ENCODE measurements around the gene CIZ1. TPM values are rescaled to one million over a fixed set of nuclear protein-coding genes. Genes with fewer than 3 reads are reported as not detected.

The CIZ1 gene
- total RNA-seq, 1 donor from 2014 or later: 101 TPM

GRCh38 chr9:128121924-128122808 lies 69.2 kb downstream of the CIZ1 start:
- no peak for DNase-seq (ENCODE audit: extremely low spot score in 2 of 2)
- Histone ChIP-seq H3K4me3 (no peak overlapping the region), H3K4me1 (peaks cover 30% of the 10 kb centered on the region), H3K36me3 (peaks cover 0 to 33% of the 10 kb centered on the region in 2 donors), H3K27ac (no peak overlapping the region), H3K9me3 (no peaks in the 10 kb centered on the region), H3K27me3 (no peaks in the 10 kb centered on the region)
- TF ChIP-seq POLR2AphosphoS5 (IDR thresholded peaks at IDR 0.05; ENCODE audit: insufficient read depth in 1 of 2, low read depth in 1 of 2): no peak
- no peak for TF ChIP-seq CTCF (IDR thresholded peaks at IDR 0.05)
- TF ChIP-seq POLR2A (IDR thresholded peaks at IDR 0.05): no peak
- intact Hi-C loops (cut with DNase I): no loop called here

DNA sequence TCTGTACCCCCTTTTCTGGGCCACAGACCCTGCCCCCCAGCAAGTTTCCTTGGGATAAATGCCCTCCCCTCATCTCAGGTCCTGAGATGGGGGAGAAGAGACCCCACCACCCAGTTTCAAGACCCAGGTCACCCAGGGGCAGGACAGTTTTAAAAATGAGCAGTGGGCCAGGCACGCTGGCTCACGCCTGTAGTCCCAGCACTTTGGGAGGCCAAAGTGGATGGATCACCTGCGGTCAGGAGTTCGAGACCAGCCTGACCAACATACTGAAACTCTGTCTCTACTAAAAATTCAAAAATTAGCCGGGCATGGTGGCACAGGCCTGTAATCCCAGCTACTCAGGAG lies 69.9 kb downstream of the CIZ1 start:
- Histone ChIP-seq H3K36me3 (peaks cover 0 to 33% of the 10 kb centered on the region in 2 donors), H3K27ac (no peak overlapping the region), H3K4me1 (peaks cover 24% of the 10 kb centered on the region), H3K9me3 (no peaks in the 10 kb centered on the region), H3K4me3 (no peak overlapping the region), H3K27me3 (no peaks in the 10 kb centered on the region)
- TF ChIP-seq CTCF (IDR thresholded peaks at IDR 0.05) (no peak), POLR2A (IDR thresholded peaks at IDR 0.05) (no peak), POLR2AphosphoS5 (IDR thresholded peaks at IDR 0.05; ENCODE audit: insufficient read depth in 1 of 2, low read depth in 1 of 2) (no peak)
- intact Hi-C loops (cut with DNase I): no loop called here
- DNase-seq (ENCODE audit: extremely low spot score in 2 of 2): no peak

- H3K4me1 ChIP-seq: peaks cover 19% of the 10 kb centered on the region
- H3K4me3 ChIP-seq: no peak overlapping the region
- no peak for DNase-seq (ENCODE audit: extremely low spot score in 2 of 2)
- H3K9me3 ChIP-seq: no peaks in the 10 kb centered on the region
- H3K27me3 ChIP-seq: no peaks in the 10 kb centered on the region
- peaks cover 0 to 33% of the 10 kb centered on the region in 2 donors for H3K36me3 ChIP-seq
- intact Hi-C loops (cut with DNase I): no loop called here
- H3K27ac ChIP-seq: no peak overlapping the region
- TF ChIP-seq CTCF (IDR thresholded peaks at IDR 0.05): no peak
- no peak for TF ChIP-seq POLR2AphosphoS5 (IDR thresholded peaks at IDR 0.05; ENCODE audit: insufficient read depth in 1 of 2, low read depth in 1 of 2)
Observed at GRCh38 chr9:128120741-128121465, 70.5 kb downstream of the CIZ1 start.

- no peak overlapping the region for H3K27ac ChIP-seq
- no peaks in the 10 kb centered on the region for H3K27me3 ChIP-seq
- H3K4me3 ChIP-seq: no peak overlapping the region
- intact Hi-C loops (cut with DNase I): no loop called here
- H3K9me3 ChIP-seq: no peaks in the 10 kb centered on the region
- H3K36me3 ChIP-seq: peaks cover 0 to 33% of the 10 kb centered on the region in 2 donors
- peaks cover 12% of the 10 kb centered on the region for H3K4me1 ChIP-seq
- TF ChIP-seq POLR2A (IDR thresholded peaks at IDR 0.05) (no peak), POLR2AphosphoS5 (IDR thresholded peaks at IDR 0.05; ENCODE audit: insufficient read depth in 1 of 2, low read depth in 1 of 2) (no peak), CTCF (IDR thresholded peaks at IDR 0.05) (no peak)
- DNase-seq (ENCODE audit: extremely low spot score in 2 of 2): no peak
Observed at GRCh38 chr9:128120061-128120740, 71.2 kb downstream of the CIZ1 start.

Data from vagina (tissue), 2 donors.